Measurements from ENCODE around the gene C1orf21.

C1orf21 gene

DNA sequence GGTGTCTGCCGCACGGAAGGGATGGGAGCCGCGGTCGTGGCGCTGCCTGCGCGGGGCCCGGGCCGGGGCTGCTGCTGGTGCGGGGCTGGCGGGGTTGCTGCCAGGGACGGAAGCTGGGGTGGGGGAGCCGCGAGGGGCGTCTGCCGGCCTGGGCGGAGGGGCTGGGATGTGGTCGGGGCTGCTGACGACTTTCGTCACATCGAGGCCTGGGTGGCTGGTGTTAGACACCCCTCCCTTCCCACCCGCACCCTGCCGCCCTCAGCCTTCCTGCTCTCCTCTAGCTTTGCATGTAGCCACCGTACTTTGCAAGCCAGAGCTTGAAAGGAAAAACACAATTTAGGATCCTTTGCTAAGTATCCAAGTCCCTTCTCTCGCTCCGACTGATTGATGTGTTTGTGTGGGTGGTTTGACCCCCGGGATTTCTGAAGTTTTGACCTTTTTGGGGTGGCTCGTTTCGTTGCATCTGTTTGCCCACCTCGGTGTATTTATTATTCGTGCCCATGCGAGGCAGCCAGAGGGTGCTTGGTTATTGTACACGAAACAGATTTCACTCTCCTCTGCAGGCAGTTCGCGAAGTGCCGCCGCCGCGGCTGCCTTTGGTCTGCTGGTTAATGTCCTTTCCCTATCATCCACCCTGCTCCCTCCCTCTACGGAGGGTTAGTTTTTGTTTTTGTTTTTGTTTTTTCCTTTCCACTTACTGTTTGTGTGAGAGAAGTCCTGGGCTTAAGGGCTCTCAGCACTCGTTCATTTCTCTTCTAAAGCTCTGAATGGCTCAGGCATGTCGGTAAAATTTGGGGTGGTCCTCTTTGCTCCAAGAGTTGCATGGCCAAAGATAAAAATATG, 868 bp downstream of the C1orf21 start:
- DNase-seq: peak; percentile 79

DNA sequence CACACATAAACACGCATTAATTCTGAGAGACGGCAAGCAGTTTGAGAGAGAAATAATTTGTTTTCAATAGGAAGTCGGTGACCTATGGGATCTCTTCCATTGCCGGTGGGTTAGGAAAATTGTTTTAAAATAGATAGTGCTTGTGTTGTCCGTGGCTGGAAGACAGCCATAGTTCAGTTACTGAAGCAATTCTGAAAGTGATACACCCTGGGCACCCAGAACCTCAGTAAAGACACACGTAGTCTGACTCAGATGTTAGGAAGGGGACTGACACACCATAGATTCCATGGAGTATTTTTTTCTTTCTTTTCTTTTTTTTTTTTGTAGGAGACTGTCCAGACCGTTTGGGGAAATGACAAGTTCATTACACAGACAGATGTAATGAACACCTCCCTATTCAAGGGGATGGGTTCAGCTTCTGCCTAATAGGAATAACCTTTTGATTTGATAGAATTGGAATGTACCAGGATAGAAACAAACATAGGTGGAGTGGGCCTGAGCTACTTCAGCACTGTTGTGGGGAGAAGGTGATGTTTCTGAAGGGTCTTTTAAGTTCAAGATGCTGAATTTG, 1.6 kb downstream of the C1orf21 start:
- DNase-seq: no peak

DNA sequence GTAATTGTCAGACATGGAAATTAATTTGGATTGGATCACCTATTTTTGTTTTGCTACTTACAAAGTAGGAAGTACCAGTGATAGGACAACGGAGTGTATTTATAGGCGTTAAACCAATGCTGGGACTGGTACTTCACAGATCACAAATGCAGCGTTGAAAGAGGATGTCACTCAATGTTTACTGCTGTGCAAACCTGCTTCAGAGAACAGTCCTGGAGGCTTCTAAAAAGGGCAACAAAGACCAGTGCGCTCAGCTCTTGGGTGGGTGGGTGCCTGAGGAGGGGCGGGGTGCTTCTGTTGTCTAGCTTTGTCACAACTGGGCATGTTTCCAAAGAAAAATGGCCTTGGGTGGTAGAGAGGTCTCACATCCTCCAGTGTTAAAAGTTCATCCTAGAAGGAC, 2.1 kb downstream of the C1orf21 start:
- no peak for DNase-seq

DNA sequence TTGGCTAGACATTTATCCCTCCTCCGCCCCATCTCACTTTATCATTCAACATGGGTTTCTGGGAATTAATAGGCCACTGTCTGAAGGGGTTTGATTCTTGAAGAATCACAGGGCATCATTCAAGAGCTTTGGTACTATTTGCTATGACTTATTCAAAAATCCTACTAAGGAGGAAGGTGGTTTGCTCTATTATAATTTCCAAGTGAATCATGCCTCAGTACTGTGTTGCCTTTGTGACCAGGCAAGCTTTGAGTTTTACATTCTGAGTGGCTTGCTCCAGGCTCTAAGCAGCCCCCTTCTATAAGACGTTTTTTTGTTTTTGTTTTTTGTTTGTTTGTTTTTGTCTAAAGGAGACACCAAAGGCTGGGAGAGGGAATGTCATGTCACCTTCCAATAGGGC, 2.6 kb downstream of the C1orf21 start:
- no peak for DNase-seq

DNA sequence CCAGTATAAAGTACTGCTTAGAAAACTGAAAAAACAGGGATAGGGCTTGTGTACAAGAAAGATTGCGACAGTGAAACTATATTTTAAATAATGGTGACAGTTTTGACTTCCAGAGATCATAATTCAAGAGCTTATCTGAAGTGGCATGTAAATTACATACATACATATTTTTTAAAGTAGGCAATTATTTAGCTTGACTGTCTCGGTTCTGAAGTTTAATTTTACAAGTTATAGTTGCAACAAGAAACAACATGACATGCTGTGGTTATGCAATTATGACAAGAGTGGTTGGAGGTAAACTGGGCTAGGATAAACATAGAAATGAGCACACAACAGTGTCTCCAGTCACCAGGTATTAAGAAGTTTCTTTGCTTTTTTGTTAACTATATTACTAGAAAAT, 4.1 kb downstream of the C1orf21 start:
- no peak for DNase-seq

DNA sequence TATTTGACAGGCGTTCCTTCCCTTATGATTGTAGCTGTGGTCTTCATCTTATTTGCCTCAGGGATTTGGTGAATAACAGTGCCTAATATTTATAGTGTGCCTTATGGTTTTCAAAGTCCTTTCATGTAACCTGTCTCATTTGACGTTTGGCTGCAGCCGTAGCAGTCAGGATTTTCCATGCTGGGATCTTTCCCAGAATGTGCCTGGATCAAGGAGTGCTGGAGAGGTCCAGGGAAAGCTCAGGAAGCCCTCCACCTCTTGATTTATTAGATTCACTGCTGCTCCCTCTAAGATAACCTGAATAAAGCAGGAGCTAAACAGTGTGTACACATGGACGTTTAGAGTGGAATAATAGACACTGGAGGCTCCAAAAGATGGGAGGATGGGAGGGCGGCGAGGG, 5.2 kb downstream of the C1orf21 start:
- DNase-seq: no peak

DNA sequence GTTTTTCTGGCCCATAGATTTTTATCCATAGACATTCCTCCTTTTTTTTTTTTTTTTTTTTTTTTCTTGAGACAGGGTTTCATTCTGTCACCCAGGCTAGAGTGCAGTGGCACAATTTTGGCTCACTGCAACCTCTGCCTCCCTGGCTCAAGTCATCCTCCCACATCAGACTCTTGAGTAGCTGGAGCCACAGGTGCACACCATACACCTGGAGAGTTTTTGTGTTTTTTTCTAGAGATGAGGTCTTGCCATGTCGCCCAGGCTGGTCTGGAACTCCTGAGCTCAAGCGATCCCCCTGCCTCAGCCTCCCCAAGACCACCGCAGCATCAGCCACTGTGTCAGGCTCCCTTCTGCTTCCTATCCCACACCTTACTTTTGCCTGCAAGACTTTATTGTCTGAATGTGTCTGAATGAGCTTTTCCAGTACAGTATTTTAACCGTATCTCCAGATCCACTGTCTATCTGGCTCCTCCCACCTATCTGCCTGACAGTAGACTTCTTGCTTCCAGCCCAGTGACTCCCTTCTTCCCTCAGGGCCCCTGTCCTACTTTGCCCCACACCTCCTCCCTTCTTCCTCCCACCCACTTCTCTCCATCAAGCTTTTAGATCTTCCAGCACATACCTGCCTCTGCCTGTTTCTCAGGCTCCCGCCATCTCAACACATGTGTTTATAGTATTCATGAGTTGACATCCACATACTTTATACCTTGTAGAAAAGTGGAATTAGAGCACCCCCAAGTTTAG, 6.1 kb downstream of the C1orf21 start:
- DNase-seq: peak; percentile 26

DNA sequence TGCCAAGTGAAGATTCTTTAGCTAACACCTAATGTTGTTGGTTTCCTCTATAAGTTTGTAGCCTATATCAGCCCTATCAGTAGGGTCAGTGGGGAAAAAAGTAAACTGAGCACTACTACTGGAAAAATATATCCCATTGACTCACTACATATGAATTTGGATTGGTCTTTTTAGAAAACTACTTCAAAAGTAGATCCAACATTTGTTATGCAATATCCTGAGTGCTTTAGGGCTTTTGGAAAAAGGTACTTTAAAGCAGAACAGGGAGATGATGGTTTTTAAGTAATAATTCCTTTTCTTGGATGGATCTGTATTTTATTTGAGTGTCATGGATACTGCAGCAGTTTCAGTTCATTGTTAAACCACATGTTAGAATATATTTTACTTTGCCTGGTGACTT, 7.1 kb downstream of the C1orf21 start:
- DNase-seq: no peak

DNA sequence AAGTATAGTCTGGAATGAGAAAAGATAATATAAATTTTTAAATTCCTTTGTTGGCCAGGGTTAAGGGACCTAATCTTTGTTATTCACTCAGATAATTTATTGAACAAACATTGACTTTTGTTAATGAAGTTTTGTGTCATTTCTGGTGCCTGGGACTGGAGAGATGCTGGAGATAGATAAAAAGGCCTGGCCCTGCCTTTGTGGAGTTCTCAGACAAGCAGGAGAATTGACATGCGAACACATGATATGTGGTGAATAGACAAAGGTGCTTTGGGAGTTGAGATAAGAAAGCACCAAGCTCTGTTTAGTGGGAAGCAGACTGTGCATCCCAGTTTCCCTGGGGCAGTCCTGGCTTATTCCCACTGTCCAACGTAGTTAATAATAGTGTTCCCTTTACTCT, 8.5 kb downstream of the C1orf21 start:
- no peak for DNase-seq

DNA sequence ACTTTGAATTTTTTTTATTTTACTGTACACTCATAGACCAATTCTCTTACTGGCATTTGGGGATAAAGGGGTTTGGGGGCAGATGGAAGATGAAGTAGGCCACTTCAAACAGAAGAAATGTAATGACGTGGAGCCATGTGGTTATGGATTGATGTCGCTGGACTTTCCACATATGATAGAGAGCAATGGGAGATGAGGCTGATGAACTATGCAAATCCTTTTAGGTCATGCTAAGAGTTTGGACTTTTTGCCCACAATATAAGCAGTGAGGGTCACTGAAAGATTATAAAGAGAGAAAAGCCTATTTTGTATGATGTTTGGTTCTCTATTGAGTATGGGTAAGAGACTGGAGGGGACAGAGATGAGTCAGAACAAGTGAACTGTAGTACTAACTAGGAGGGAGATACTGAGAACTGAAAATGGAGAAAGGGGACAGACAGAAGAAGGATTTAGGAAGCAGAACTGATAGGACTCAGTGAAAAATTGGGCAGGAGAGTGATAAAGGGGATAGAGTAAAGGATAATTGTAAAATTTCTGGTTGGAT, 9.2 kb downstream of the C1orf21 start:
- no peak for DNase-seq

DNA sequence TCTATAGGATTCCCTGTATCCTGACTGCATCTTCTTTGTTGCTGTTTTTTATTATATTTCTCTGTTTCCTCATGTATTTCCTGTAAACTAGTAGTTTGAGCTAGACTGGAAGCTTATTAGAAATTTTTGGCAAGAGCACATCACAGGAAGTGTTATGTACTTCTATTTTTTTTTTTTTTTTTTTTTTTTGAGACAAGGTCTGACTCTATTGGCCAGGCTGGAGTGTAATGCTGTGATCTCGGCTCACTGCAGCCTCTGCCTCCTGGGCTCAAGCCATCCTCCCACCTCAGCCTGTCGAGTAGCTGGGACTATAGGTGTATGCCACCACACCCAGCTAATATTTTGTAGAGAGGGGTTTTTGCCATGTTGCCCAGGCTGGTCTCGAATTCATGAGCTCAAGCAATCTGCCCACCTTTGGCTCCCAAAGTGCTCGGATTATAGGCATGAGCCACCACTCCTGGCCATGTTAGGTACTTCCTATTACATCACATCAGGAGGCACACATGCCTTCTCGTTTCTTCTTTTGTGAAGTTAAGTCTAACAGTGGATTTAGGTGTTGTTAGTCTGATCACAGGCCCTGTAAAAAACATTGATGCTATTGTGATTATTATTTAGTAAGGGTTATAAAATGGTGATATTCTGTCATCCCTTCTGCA, 12.5 kb downstream of the C1orf21 start:
- DNase-seq: no peak

DNA sequence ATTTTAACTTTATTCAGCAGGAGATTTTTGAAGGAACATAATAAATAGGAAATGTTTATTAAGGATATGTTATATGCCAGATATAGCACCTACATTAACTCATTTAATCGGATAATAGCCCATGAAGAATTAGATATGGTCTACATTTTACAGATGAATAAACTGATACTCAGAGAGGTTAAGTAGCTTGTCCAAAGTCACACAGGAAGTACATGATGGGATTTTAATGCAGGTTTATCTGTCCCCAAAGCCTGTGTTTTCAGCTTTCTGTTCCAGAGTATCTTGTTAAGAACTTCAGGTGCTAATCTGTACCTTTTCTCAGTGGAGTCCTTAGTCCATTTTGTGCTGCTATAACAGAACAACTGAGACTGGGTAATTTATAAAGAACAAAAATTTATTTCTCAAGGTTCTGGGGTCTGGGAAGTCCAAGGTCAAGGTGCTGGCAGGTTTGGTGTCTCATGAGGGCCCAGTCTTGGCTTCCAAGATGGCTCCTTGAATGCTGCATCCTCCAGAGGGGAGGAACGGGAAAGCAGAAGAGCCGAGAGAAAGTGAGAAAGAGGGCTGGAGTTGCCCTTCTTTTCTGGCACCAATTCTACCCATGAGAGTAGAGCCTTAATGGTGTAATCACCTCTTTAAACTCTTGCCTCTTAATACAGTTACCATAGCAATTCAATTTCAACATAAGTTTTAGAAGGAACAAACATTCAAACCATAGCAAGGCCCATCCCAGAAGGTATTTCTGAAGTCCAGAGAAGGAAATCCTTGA, 17.3 kb downstream of the C1orf21 start:
- no peak for DNase-seq

DNA sequence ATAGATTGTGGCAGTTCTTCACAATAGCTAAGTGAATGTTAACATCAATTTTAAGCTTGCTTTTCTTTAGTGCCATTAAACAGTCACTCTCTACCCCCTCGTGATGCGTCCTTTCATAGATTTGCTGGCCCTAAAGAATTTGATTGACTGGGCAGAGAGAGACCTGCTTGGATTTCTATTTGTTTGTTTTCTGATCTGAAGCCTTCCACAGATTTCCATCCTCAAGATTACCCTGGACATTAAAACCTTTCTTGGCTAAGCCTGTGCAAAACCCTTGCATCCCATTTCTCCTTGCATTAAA, 17.8 kb downstream of the C1orf21 start:
- DNase-seq: no peak

DNA sequence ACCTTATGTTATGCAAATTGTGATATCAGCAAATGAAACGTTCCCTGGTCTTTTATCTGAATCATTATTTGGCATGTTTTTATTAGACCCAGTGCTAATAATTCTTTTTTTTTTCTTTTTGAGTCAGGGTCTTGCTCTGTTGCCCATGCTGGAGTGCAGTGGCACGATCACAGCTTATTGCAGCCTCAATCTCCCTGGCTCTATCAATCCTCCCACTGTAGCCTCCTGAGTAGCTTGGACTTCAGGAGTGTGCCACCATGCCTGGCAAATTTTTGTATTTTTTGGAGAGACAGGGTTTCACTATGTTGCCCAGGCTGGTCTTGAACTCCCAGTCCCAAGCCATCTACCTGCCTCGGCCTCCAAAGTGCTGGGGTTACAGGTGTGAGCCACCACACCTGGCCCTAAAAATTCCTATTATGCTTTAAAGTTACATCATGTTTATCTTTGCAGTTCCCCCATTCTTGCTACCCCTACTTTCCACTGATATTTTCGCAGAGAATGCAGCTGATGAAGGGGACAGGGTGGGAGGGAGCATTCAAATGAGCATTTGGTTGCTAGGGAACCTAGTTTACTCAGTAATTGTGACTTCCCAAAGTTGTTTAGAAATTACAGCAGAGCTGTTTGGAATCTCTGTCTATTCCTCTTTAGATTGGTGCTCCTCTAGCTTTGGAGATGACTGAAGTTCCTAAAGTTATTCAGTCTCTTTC, 18.4 kb downstream of the C1orf21 start:
- DNase-seq: no peak

DNA sequence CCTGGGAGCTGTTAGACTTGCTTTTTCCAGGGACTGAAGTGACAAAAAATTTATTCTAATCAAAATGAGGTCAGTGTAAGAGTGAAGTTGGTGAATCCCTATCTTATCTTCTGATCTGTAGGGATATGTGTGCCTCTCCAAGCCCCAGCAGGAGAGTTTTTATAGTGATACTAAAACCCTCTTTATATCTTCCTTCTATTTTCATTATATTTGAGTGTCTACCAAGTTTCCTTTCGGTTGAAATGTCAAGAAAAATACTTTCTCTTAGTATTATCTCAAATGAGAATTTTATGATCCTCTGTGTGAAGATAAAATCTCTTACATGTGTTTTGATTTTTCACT, 18.9 kb downstream of the C1orf21 start:
- DNase-seq: no peak

DNA sequence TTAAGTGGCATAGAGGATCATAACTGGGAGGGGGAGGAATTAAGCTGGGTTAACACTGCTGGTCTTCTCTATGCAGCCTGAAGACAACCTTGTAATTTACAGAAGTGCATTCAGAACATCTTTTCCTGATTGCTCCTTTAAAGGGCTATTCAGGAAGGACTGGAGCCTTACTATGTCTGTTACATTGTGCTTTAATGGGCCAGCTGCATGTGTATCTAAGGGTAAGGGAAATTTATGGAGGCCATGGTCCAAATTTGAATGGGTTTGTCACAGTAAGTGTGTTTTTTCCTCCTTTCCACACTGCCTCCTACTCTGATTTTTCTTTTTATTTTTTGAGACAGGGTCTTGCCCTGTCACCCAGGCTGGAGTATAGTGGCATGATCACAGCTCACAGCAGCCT, 19.6 kb downstream of the C1orf21 start:
- no peak for DNase-seq

DNA sequence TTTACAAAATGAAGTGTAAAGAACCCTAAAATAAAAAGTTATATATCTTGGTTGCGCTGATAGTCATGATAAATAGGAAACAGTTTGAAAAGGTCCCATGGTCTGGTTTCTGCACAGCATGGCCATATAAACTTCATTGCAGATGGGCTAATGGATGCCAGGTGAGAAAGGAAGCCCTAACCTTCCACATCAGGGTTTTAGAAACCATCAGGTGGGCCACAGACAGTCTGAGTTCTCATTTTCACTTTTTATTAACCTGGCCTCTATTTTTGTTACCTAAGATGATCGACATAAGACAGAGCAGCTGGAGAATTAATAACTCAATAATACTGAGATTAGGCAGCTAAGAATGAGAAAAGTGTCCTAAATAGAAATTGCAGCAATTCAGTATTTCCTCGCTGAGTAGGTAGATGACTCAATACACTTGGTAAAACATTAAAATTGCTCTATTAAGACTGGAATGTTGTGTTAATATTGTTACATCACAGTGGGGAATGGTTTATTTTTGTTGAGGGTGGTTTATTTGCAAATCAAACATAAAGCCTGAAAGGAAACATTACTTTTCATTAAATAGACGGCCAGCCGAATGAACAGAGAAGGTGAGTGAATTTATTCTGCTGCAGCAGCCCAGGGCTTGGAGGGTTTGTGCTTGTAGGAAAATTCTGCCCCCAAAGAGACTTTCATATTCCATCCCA, 21.1 kb downstream of the C1orf21 start:
- DNase-seq: no peak

DNA sequence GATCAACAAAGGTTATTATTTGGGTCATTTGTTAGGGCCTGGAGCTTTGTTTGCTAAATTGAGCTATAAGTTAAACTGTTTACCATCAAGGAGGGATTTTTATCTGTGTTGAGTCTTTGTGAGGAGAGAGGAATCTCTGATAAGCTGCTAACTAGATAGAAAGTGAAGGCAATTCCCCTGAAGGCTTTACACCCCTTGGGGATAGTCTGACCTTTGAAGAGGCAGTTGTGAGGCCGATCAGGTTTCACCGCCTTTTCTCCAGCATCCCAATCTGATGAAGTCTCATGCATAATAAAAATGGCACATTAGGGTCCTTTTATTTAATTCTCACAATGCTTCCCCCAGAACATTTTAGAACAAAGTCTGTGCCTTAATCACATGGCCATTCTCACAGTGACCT, 21.8 kb downstream of the C1orf21 start:
- DNase-seq: peak; percentile 33

DNA sequence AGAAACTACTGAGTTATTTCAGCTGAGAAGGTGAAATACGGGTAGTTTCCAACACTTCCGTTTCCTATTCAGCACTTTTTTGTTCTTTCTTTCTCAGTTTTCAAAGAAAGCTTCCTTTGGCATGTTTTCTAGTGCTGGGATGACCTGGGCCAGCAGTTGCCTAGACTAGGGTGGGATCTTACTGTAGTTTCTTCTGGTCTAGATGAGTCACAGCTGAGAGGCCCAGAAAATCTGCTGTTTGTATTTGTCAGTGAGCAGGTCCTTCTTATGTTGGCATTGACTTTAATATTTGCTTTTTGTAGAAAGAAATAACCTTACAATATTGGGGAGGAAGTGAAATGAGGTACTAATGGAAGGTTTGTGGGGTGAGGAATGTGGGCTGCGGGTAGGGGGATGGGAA, 22.2 kb downstream of the C1orf21 start:
- no peak for DNase-seq

DNA sequence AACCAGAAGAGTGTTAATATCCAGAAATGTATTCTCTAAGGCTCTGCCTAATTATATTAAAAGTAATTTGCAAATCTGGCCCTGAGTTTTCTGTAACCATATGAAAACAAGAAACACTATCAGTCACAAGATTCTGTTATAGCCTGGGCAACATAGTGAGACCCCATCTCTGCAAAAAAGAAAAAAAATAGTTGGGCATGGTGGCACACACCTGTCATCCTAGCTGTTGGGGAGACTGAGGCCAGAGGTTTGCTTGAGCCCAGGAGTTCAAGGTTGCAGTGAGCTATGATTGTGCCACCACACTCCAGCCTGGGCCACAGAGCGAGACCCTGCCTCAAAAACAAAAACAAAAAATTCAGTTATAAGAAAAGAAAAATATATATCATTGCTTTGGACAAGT, 25.6 kb downstream of the C1orf21 start:
- DNase-seq: no peak

DNA sequence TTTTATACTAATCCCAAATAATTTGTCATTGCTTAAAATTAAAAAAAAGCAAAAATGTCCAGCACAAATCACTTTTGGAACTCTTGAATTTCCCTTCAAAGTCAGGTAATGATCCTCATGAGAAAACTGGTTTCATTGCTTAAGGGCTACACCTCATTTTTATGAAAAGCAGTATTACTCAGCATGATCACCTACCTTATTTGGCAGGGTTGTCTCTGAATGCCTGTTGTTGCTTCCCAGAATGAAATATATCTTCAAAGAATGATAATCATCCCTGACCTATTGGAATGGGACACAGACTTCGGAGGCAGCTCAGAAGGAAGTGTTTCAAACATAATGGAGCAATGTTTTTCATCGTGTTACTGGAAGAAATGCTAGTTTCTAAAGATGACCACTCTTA, 29.7 kb downstream of the C1orf21 start:
- DNase-seq: no peak

DNA sequence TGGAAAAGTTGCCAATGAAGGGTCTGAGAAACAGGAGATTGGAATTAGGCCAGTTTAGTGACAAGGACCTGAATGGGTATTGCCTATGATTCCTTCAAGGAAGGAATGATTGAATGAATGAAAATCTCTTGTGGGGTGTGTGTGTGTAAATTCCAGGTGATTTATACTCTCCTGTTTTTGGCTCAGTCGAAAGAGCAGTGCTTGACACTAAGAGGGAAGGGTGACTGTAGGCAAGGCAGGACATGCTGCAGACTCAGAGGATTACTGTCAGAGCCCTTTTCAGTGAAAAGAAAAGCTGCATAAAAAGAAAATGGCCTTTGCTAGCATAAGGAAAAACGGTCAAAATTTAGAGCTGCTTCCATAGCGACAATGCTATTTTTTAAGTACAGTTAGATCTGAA, 30.1 kb downstream of the C1orf21 start:
- DNase-seq: no peak

Measured in retina (tissue), 1 donor.